NCI-H1417 treated with DMSO at 0.1 percent for 48 hours (cell line): ENCODE measurements around the gene PKNOX2.

Experiments used
- DNase-seq: peaks from one replicate; lab custom pipeline; 2025; lab: John Stamatoyannopoulos, UW

PKNOX2 gene

GRCh38 chr11:125173027-125173426 is 8.5 kb downstream of the PKNOX2 start:
- DNase-seq, result no peak

GRCh38 chr11:125173556-125173955 is 9.0 kb downstream of the PKNOX2 start:
- no peak for DNase-seq

GRCh38 chr11:125174057-125174456 is 9.5 kb downstream of the PKNOX2 start:
- DNase-seq, result no peak

GRCh38 chr11:125174686-125175085 is 10.1 kb downstream of the PKNOX2 start:
- no peak for DNase-seq

- DNase-seq, result no peak
These were observed 10.6 kb downstream of the PKNOX2 start for GRCh38 chr11:125175166-125175565.

- DNase-seq, result no peak
These were observed 11.5 kb downstream of the PKNOX2 start for GRCh38 chr11:125175896-125176575.

- DNase-seq, result no peak
These were observed 12.3 kb downstream of the PKNOX2 start for GRCh38 chr11:125176866-125177265.

- no peak for DNase-seq
These were observed 13.0 kb downstream of the PKNOX2 start for GRCh38 chr11:125177543-125177942.

- no peak for DNase-seq
These were observed 14.8 kb downstream of the PKNOX2 start for GRCh38 chr11:125179346-125179745.

- no peak for DNase-seq
These were observed 15.3 kb downstream of the PKNOX2 start for GRCh38 chr11:125179895-125180294.

GRCh38 chr11:125180413-125181305 is 16.1 kb downstream of the PKNOX2 start:
- no peak for DNase-seq

GRCh38 chr11:125182573-125182972 is 18.0 kb downstream of the PKNOX2 start:
- DNase-seq, result no peak

- no peak for DNase-seq
These were observed 19.1 kb downstream of the PKNOX2 start for GRCh38 chr11:125183641-125184040.

- no peak for DNase-seq
These were observed 23.5 kb downstream of the PKNOX2 start for GRCh38 chr11:125188021-125188420.

GRCh38 chr11:125190566-125190965 is 26.0 kb downstream of the PKNOX2 start:
- DNase-seq, result no peak

GRCh38 chr11:125192183-125192582 is 27.6 kb downstream of the PKNOX2 start:
- DNase-seq, result no peak

- DNase-seq, result no peak
These were observed 28.3 kb downstream of the PKNOX2 start for GRCh38 chr11:125192717-125193415.

GRCh38 chr11:125193416-125193726 is 28.8 kb downstream of the PKNOX2 start:
- no peak for DNase-seq

GRCh38 chr11:125193841-125194240 is 29.3 kb downstream of the PKNOX2 start:
- no peak for DNase-seq

- DNase-seq, result no peak
These were observed 35.4 kb downstream of the PKNOX2 start for GRCh38 chr11:125199915-125200314.

- DNase-seq, result no peak
These were observed 35.9 kb downstream of the PKNOX2 start for GRCh38 chr11:125200441-125200840.

GRCh38 chr11:125201525-125202141 is 37.1 kb downstream of the PKNOX2 start:
- no peak for DNase-seq
